Measurements from ENCODE around the gene GPR6. TPM values are rescaled to one million over a fixed set of nuclear protein-coding genes. Genes with fewer than 3 reads are reported as not detected.

GPR6 gene
- total and polyA plus RNA-seq, 2 donors (not counting 3 experiments of a cell fraction or from before 2014, with no cell fraction given), result not detected

GRCh38 chr6:109939654-109940053 is 38.5 kb upstream of the GPR6 start:
- intact Hi-C loops (cut with micrococcal nuclease) (no loop called here), dilution Hi-C loops (cut with MboI; ENCODE audit: extremely low pct_ligation_motif_present, low sequenced_read_pairs) (no loop called here)
- no peak overlapping the region for H3K27ac ChIP-seq (ENCODE audit: insufficient read depth, low read depth, low read length)
- FAIRE-seq (no peak), DNase-seq (ENCODE audit: low read depth, low spot score) (no peak)
- no peaks in the 10 kb centered on the region for H3K9me3 ChIP-seq (replicated peaks; ENCODE audit: control insufficient read depth, insufficient read depth, low read length)
- H3K36me3 ChIP-seq (ENCODE audit: control insufficient read depth in 2 of 2, extremely low read depth in 1 of 2, insufficient read depth in 2 of 2, low read length in 2 of 2), result no peaks in the 10 kb centered on the region
- no peaks in the 10 kb centered on the region for H3K4me1 ChIP-seq (ENCODE audit: control insufficient read depth, extremely low read depth, insufficient read depth, low read length)
- no peaks in the 10 kb centered on the region for H3K79me2 ChIP-seq (ENCODE audit: control insufficient read depth, insufficient read depth, low read length)
- ChIA-PET POLR2A (no interaction called here), CTCF (no interaction called here)
- peaks cover 2% of the 10 kb centered on the region in 2 experiments for H3K27me3 ChIP-seq (ENCODE audit: control insufficient read depth in 2 of 2, insufficient read depth in 2 of 2, low read length in 2 of 2)
- no peaks in the 10 kb centered on the region for H4K20me1 ChIP-seq (replicated peaks; ENCODE audit: control insufficient read depth, extremely low read depth, insufficient read depth, low read length)
- H3K4me3 ChIP-seq (replicated peaks in 1 of 3; ENCODE audit: insufficient read depth in 1 of 3, low read depth in 1 of 3, low read length in 3 of 3), result no peak overlapping the region
- no peaks in the 10 kb centered on the region for H3K9me1 ChIP-seq (replicated peaks; ENCODE audit: control insufficient read depth, extremely low read depth, insufficient read depth, low read length)
- no peak overlapping the region for H3K9ac ChIP-seq (replicated peaks; ENCODE audit: extremely low read depth, insufficient read depth, low read length)
- H3K4me2 ChIP-seq (ENCODE audit: insufficient read depth, low read length), result no peak overlapping the region
- BruUV-seq (replicated peaks), result no TSS peak
- H2AFZ ChIP-seq (ENCODE audit: low read depth, low read length), result no peak overlapping the region
- TF ChIP-seq JUN (IDR thresholded peaks at IDR 0.05; ENCODE audit: borderline replicate concordance, insufficient read depth, insufficient read length, low read depth) (no peak), MAX (IDR thresholded peaks at IDR 0.05; ENCODE audit: insufficient read depth, insufficient read length) (no peak), MYC (IDR thresholded peaks at IDR 0.05; ENCODE audit: low read depth, low read length) (no peak), FOS (IDR thresholded peaks at IDR 0.05; ENCODE audit: borderline replicate concordance, insufficient read depth, low read length) (no peak), EZH2 (IDR thresholded peaks at IDR 0.05; ENCODE audit: borderline replicate concordance, low read depth, low read length, severe bottlenecking) (no peak), POLR2AphosphoS5 (IDR thresholded peaks at IDR 0.05; ENCODE audit: insufficient read depth, low read depth, low read length) (no peak), CTCF (IDR thresholded peaks at IDR 0.05; ENCODE audit: extremely low read depth in 1 of 2, insufficient read depth in 1 of 2, low read depth in 1 of 2, low read length in 2 of 2) (no peak), POLR2A (IDR thresholded peaks at IDR 0.05; ENCODE audit: low read depth, low read length) (no peak)
